Chondrocyte (in vitro differentiated cells): ENCODE data around the gene BET1. TPM values are rescaled to one million over a fixed set of nuclear protein-coding genes. Genes with fewer than 3 reads are reported as not detected.

Experiments
- DNase-seq: peaks from one replicate; pipeline ENCODE4 v3.0.0; 2021; ENCODE audit warnings: mixed read lengths, low spot score
- H3K27ac Mint-ChIP-seq: one replicate; pipeline ENCODE4 v1.8.0; 2021; ENCODE audit warnings: mild to moderate bottlenecking, moderate library complexity, mixed read lengths; ENCODE audit not compliant: unreplicated experiment
- H3K27me3 Mint-ChIP-seq: 2 replicates; pipeline ENCODE4 v1.8.0; 2021; ENCODE audit warnings: low read depth, mixed read lengths
- H3K36me3 Mint-ChIP-seq: 2 replicates; pipeline ENCODE4 v1.8.0; 2021; ENCODE audit warnings: low read depth, mixed read lengths
- H3K4me1 Mint-ChIP-seq: 2 replicates; pipeline ENCODE4 v1.8.0; 2021; ENCODE audit warnings: low read depth, mild to moderate bottlenecking, mixed read lengths
- H3K4me3 Mint-ChIP-seq: one replicate; pipeline ENCODE4 v1.8.0; 2021; ENCODE audit warnings: mild to moderate bottlenecking, moderate library complexity, mixed read lengths; ENCODE audit not compliant: unreplicated experiment
- H3K9me3 Mint-ChIP-seq: 2 replicates; pipeline ENCODE4 v1.8.0; 2021; ENCODE audit warnings: low read depth, mixed read lengths
- total RNA-seq: library from RNA; stranded (reverse); gene quantifications from 3 replicates; pipeline ENCODE4 v1.2.1, GENCODE V29; 2021
- TF ChIP-seq, protein P1 (sequence below): fragments of 200-600 bp; sonication (generic); IDR thresholded peaks from 2 replicates; pipeline ENCODE4 v1.5.0; 2021; ENCODE audit warnings: antibody characterized with exemption, mild to moderate bottlenecking, moderate library complexity

BET1 gene
- total RNA-seq, 1 donor from 2014 or later = 28.4 TPM

DNA sequence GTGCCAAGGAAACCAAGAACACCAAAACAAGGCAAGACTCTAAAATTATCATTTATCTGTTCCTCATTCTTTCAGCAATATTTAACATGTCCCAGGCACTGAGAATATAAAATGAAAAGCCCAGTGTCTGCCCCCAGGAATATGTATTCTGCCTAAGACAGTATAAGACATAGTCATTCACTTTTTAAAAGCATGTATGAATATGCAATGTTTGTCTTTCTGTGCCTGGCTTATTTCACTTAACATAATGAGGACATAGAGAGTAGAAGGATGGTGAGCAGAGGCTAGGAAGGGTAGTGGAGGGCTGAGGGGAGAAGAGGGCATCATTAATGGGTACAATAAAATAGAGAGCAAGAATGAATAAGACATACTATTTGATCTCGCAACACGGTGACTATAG lies 44.6 kb upstream of the BET1 start:
- Mint-ChIP-seq H3K9me3 (peaks cover 7% of the 10 kb centered on the region), H3K27me3 (no peaks in the 10 kb centered on the region)

DNA sequence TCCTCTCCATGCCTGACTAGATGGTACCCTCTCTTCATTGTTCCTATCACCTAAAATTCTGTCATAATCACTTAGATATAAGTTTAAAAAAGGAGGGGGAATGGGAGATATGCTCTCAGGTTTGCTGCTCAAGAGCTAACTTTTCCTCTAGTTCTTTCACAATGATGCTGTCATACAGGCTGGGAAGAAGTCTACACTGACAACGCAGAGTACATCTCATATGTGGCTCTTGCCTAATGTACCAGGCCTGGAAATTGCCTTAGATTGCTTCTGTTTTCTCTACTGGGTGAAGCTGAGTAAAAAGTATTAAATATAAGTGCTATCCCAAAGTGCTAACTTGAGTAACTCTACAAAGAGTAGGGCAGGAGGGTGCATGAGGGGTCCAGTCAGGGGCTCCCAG lies 43.8 kb upstream of the BET1 start:
- Mint-ChIP-seq H3K4me1 (no peaks in the 10 kb centered on the region), H3K36me3 (no peaks in the 10 kb centered on the region), H3K4me3 (no peak overlapping the region), H3K9me3 (peaks cover 7% of the 10 kb centered on the region), H3K27ac (no peak overlapping the region), H3K27me3 (no peaks in the 10 kb centered on the region)
- DNase-seq = no peak
- TF ChIP-seq, protein P1, sequence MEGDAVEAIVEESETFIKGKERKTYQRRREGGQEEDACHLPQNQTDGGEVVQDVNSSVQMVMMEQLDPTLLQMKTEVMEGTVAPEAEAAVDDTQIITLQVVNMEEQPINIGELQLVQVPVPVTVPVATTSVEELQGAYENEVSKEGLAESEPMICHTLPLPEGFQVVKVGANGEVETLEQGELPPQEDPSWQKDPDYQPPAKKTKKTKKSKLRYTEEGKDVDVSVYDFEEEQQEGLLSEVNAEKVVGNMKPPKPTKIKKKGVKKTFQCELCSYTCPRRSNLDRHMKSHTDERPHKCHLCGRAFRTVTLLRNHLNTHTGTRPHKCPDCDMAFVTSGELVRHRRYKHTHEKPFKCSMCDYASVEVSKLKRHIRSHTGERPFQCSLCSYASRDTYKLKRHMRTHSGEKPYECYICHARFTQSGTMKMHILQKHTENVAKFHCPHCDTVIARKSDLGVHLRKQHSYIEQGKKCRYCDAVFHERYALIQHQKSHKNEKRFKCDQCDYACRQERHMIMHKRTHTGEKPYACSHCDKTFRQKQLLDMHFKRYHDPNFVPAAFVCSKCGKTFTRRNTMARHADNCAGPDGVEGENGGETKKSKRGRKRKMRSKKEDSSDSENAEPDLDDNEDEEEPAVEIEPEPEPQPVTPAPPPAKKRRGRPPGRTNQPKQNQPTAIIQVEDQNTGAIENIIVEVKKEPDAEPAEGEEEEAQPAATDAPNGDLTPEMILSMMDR = no peak

More for the DNA sequence above, 44.6 kb upstream of the BET1 start:
- TF ChIP-seq, protein P1 = no peak
- H3K27ac Mint-ChIP-seq = no peak overlapping the region
- DNase-seq = no peak
- no peaks in the 10 kb centered on the region for H3K4me1 Mint-ChIP-seq
- no peaks in the 10 kb centered on the region for H3K36me3 Mint-ChIP-seq
- no peak overlapping the region for H3K4me3 Mint-ChIP-seq

DNA sequence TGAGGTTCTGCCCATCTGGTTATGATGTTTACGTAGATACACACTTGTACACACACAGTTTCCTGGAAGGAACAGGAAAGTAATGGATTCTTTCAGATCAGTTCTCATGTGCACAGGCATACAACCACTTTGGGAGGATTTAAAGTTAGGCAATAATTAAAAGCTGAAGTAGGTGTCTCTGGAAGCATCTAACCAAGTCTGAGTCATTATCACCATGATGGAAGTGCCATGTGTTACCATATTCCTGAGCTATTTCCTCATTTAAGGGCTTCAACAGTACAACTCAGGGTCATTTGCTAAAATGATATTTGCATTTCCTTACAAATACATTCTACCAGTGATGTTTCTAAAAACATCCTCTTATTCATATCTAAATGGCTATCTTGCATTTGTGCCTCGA lies 41.4 kb upstream of the BET1 start:
- DNase-seq = no peak
- no peak overlapping the region for H3K27ac Mint-ChIP-seq
- H3K27me3 Mint-ChIP-seq = no peaks in the 10 kb centered on the region
- H3K4me1 Mint-ChIP-seq = no peaks in the 10 kb centered on the region
- H3K9me3 Mint-ChIP-seq = peaks cover 7% of the 10 kb centered on the region
- H3K36me3 Mint-ChIP-seq = no peaks in the 10 kb centered on the region
- no peak overlapping the region for H3K4me3 Mint-ChIP-seq
- TF ChIP-seq, protein P1 = no peak

DNA sequence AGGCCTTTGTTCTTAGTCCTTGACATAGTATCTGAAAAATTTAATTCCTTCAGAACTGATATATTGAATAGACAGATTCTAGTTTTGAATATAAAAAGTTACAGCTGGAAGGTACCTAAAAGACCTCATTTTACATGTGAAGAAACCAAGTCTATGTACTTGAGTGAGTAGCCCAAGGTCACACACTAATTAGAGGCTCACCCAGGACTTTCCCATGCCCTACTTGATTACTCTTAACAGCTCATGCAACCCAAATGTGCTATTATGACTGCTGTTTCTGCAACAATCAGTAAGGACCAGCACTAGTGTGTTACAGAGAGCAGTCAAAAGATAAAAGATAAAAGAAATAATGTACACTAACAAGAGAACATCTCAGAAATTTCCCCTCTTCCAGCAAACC lies 40.7 kb upstream of the BET1 start:
- DNase-seq = no peak
- Mint-ChIP-seq H3K4me1 (no peaks in the 10 kb centered on the region), H3K27ac (no peak overlapping the region)

DNA sequence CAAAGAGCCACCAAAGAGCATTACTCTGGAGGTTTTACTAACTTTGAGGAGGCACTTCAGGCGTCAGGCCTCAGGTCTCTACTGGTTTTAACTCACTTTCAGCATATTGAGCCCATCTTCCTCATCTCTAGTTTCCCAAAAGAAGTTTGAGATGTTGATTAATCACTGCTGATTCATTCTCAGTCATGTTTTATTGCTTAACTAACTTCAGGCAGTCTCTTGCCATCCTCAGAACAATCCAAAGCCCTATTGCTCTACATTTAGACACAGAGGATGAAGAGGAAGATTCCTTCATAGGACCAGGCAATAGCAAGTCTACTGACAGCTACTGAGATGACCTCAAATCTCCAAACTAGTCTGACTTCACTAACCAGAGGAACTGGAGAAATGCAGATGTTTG lies 39.1 kb upstream of the BET1 start:
- DNase-seq = no peak
- H3K27me3 Mint-ChIP-seq = no peaks in the 10 kb centered on the region
- peaks cover 7% of the 10 kb centered on the region for H3K9me3 Mint-ChIP-seq
- H3K4me1 Mint-ChIP-seq = no peaks in the 10 kb centered on the region
- TF ChIP-seq, protein P1 = no peak
- no peak overlapping the region for H3K4me3 Mint-ChIP-seq
- no peak overlapping the region for H3K27ac Mint-ChIP-seq
- H3K36me3 Mint-ChIP-seq = no peaks in the 10 kb centered on the region

More for the DNA sequence above, 40.7 kb upstream of the BET1 start:
- TF ChIP-seq, protein P1 = no peak
- H3K4me3 Mint-ChIP-seq = no peak overlapping the region
- peaks cover 7% of the 10 kb centered on the region for H3K9me3 Mint-ChIP-seq
- no peaks in the 10 kb centered on the region for H3K27me3 Mint-ChIP-seq
- H3K36me3 Mint-ChIP-seq = no peaks in the 10 kb centered on the region
